Loucy (cell line): ENCODE measurements around the gene CNTNAP4.

Experiments used
- H2AFZ ChIP-seq: fragments of 200-600 bp; sonication (generic); 2 replicates; pipeline ENCODE4 v1.6.0; 2016; ENCODE audit warnings: antibody characterized with exemption, mild to moderate bottlenecking, low read length, moderate library complexity
- H3F3A ChIP-seq: fragments of 200-600 bp; 2 replicates; pipeline ENCODE4 v1.6.0; 2016; ENCODE audit warnings: antibody characterized with exemption, low read depth, mild to moderate bottlenecking
- H3K27me3 ChIP-seq: fragments of 200-600 bp; sonication (generic); 2 replicates; pipeline ENCODE4 v1.6.1; 2014; ENCODE audit warnings: low read length, mild to moderate bottlenecking; ENCODE audit not compliant: insufficient read depth, poor library complexity, severe bottlenecking
- H3K36me3 ChIP-seq: fragments of 200-600 bp; sonication (generic); 2 replicates; pipeline ENCODE4 v1.6.1; 2016; ENCODE audit warnings: low read length; ENCODE audit not compliant: insufficient read depth
- H3K4me1 ChIP-seq: fragments of 200-600 bp; sonication (generic); 2 replicates; pipeline ENCODE4 v1.5.1; 2014; ENCODE audit warnings: low read length, mild to moderate bottlenecking; ENCODE audit not compliant: insufficient read depth, poor library complexity, severe bottlenecking
- H3K4me2 ChIP-seq: fragments of 200-600 bp; sonication (generic); 2 replicates; pipeline ENCODE4 v1.6.0; 2014; ENCODE audit warnings: antibody characterized with exemption, low read length, low read depth, mild to moderate bottlenecking; ENCODE audit not compliant: poor library complexity, severe bottlenecking
- H3K4me3 ChIP-seq: fragments of 200-600 bp; sonication (generic); 2 replicates; pipeline ENCODE4 v1.5.1; 2014; ENCODE audit warnings: low read length, mild to moderate bottlenecking, mixed read lengths; ENCODE audit not compliant: poor library complexity, severe bottlenecking
- H3K79me2 ChIP-seq: fragments of 200-600 bp; sonication (generic); 2 replicates; pipeline ENCODE4 v1.6.1; 2014; ENCODE audit warnings: low read length; ENCODE audit not compliant: insufficient read depth
- H3K9ac ChIP-seq: fragments of 200-600 bp; sonication (generic); 2 replicates; pipeline ENCODE4 v1.6.0; 2014; ENCODE audit warnings: mild to moderate bottlenecking, low read depth, low read length, moderate library complexity; ENCODE audit not compliant: poor library complexity, severe bottlenecking
- H3K9me2 ChIP-seq: fragments of 200-600 bp; sonication (generic); replicated peaks from 2 replicates; pipeline ENCODE4 v1.6.1; 2016; ENCODE audit warnings: low read depth, low read length, mixed read lengths
- H3K9me3 ChIP-seq: fragments of 200-600 bp; sonication (generic); 2 replicates; pipeline ENCODE4 v1.6.1; 2014; ENCODE audit warnings: mild to moderate bottlenecking, antibody characterized with exemption, low read length, low read depth; ENCODE audit not compliant: insufficient read depth
- H4K20me1 ChIP-seq: fragments of 200-600 bp; sonication (generic); 2 replicates; pipeline ENCODE4 v1.6.0; 2014; ENCODE audit warnings: antibody characterized with exemption, low read length, mild to moderate bottlenecking; ENCODE audit not compliant: insufficient read depth, poor library complexity, severe bottlenecking
- CTCF ChIP-seq: fragments of 200-600 bp; sonication (generic); conservative IDR thresholded peaks from 2 replicates; pipeline ENCODE4 v1.5.1; 2014; ENCODE audit warnings: mild to moderate bottlenecking, antibody characterized with exemption, low read length
- EZH2phosphoT487 ChIP-seq: fragments of 200-600 bp; IDR thresholded peaks from 2 replicates; pipeline ENCODE4 v1.6.1; 2018; ENCODE audit warnings: antibody characterized with exemption, mild to moderate bottlenecking, moderate library complexity, borderline replicate concordance

Gene CNTNAP4

GRCh38 chr16:76309639-76310335, 32.6 kb downstream of the CNTNAP4 start:
- Histone ChIP-seq H3K9ac (no peak overlapping the region), H3K4me3 (no peak overlapping the region), H3K9me2 (no peaks in the 10 kb centered on the region), H3K9me3 (0 out of 2 replicates have a peak, but pooled peaks cover 3% of the 10 kb centered on the region), H3K27me3 (no peaks in the 10 kb centered on the region), H3K36me3 (no peaks in the 10 kb centered on the region), H3K79me2 (no peaks in the 10 kb centered on the region), H3K4me1 (no peaks in the 10 kb centered on the region), H2AFZ (no peak overlapping the region), H4K20me1 (no peaks in the 10 kb centered on the region), H3F3A (no peaks in the 10 kb centered on the region), H3K4me2 (no peak overlapping the region)
- TF ChIP-seq EZH2phosphoT487 (no peak), CTCF (no peak)

- Histone ChIP-seq H3K4me2 (no peak overlapping the region), H3K36me3 (no peaks in the 10 kb centered on the region)
Observed at GRCh38 chr16:76311260-76311659, 34.1 kb downstream of the CNTNAP4 start.

GRCh38 chr16:76318565-76318964, 41.4 kb downstream of the CNTNAP4 start:
- no peak for TF ChIP-seq EZH2phosphoT487
- Histone ChIP-seq H3K4me3 (no peak overlapping the region), H3K36me3 (no peaks in the 10 kb centered on the region), H3K9ac (no peak overlapping the region), H2AFZ (no peak overlapping the region), H3K9me3 (no peaks in the 10 kb centered on the region; the same call in 1 of the 2 replicates), H3F3A (no peaks in the 10 kb centered on the region), H3K4me2 (no peak overlapping the region), H3K9me2 (no peaks in the 10 kb centered on the region), H3K4me1 (no peaks in the 10 kb centered on the region), H3K79me2 (no peaks in the 10 kb centered on the region), H3K27me3 (no peaks in the 10 kb centered on the region), H4K20me1 (no peaks in the 10 kb centered on the region)

More at GRCh38 chr16:76311260-76311659, 34.1 kb downstream of the CNTNAP4 start:
- Histone ChIP-seq H3K4me3 (no peak overlapping the region), H3K9me2 (no peaks in the 10 kb centered on the region), H3K79me2 (no peaks in the 10 kb centered on the region), H3K4me1 (no peaks in the 10 kb centered on the region), H3K9ac (no peak overlapping the region), H4K20me1 (no peaks in the 10 kb centered on the region), H2AFZ (no peak overlapping the region), H3K27me3 (no peaks in the 10 kb centered on the region), H3F3A (no peaks in the 10 kb centered on the region), H3K9me3 (0 out of 2 replicates have a peak, but pooled peaks cover 3% of the 10 kb centered on the region)
- TF ChIP-seq EZH2phosphoT487, result no peak
- no peak for TF ChIP-seq CTCF

GRCh38 chr16:76329106-76329505, 51.9 kb downstream of the CNTNAP4 start:
- TF ChIP-seq CTCF (no peak), EZH2phosphoT487 (no peak)
- no peak overlapping the region for H3K9ac ChIP-seq
- H3K36me3 ChIP-seq, result no peaks in the 10 kb centered on the region
- H3K9me3 ChIP-seq, result peaks cover 2% of the 10 kb centered on the region; the same call in 1 of the 2 replicates
- H3K27me3 ChIP-seq, result no peaks in the 10 kb centered on the region
- no peak overlapping the region for H2AFZ ChIP-seq
- H3K4me1 ChIP-seq, result no peaks in the 10 kb centered on the region
- no peak overlapping the region for H3K4me3 ChIP-seq
- H4K20me1 ChIP-seq, result no peaks in the 10 kb centered on the region
- no peaks in the 10 kb centered on the region for H3K79me2 ChIP-seq
- no peak overlapping the region for H3K4me2 ChIP-seq
- no peaks in the 10 kb centered on the region for H3K9me2 ChIP-seq
- no peaks in the 10 kb centered on the region for H3F3A ChIP-seq
